NCI-H2171 treated with DMSO at 0.1 percent for 48 hours (cell line): ENCODE results near the gene LCE1C.

Experiments
- DNase-seq: peaks from one replicate; lab custom pipeline; 2025; lab: John Stamatoyannopoulos, UW

The LCE1C gene

GRCh38 chr1:152759453-152760173 is 46.8 kb downstream of the LCE1C start:
- no peak for DNase-seq

DNA sequence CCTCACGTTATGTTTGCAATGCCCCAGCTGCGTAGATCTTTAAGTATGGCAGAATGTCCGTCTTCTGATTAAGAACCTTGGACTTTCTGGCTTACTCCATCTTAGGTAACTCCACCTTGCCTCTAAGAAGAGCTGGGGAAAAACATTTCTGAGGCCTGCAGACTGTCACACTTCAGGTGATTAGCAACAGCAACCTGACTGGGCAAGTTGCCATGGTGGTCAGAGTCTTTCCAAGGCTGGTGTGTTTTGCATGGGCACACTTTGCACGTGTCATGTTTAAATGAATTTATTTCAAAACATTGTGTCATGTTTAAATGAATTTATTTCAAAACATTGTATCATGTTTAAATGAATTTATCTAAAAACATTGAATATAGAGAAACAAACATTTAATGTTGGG is 47.8 kb downstream of the LCE1C start:
- DNase-seq = no peak

GRCh38 chr1:152757747-152758146 is 48.7 kb downstream of the LCE1C start, which contains the start of gene KPRP:
Gene KPRP, plus strand, starts transcription at chr1:152758025. Its CDS starts 1,564 bp downstream, at chr1:152759589.
- no peak for DNase-seq

DNA sequence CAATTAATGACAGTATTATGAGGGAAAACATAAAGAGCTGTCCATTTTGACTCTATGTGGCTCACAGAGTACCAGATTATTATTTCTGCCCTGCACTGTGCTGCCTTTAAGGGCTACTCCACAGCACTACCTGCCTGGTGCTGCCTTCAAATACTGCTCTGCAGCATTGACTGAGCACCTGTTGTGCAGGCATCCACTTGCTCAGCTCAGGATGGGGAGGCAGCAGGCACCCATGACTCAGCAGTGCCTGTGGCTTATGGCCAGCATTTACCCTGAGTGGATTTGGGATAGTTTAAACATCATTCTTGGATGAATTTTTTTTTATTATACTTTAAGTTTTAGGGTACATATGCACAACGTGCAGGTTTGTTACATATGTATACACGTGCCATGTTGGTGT is 49.6 kb downstream of the LCE1C start:
- no peak for DNase-seq
